Keratinocyte (primary cell): Measurements from ENCODE around the gene OXNAD1.

Experiments
- EZH2 ChIP-seq: IDR thresholded peaks from one replicate; pipeline ENCODE4 v1.6.1; 2012; ENCODE audit warnings: inconsistent platforms, mild to moderate bottlenecking, low read length, moderate library complexity
- TF ChIP-seq, protein P1 (sequence below), 3 experiments: IDR thresholded peaks in 1 of 3; conservative IDR thresholded peaks in 1 of 3; optimal IDR thresholded peaks in 1 of 3; 2 replicates in 2 of 3; 3 replicates in 1 of 3; pipeline versions ENCODE3 to v1.5.1; 2011; ENCODE audit warnings: low read length in 3 of 3, mild to moderate bottlenecking in 3 of 3, moderate library complexity in 2 of 3, control low read depth in 1 of 3, inconsistent platforms in 1 of 3; ENCODE audit not compliant: insufficient read depth in 2 of 3; ENCODE audit errors: extremely low read depth in 1 of 3

DNA sequence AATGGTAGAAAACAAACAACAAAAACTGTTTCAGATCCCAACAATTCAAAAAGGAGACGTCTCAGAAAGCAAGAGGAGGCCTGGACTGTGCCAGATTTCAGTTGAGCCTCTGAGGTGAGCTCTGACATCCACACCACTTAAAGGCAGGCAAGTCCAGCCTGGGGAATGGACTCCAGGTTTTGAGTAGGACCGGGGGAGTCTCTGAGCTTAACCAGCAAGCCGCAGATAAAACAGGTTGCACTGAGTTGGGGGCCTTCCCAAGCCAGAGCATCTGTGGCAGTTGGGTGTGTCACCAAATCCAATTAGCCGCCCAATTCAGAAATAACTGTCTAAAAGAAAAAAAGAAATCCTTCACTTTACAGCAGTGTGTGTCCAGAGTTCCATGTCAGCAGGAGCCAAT is 54.7 kb downstream of the OXNAD1 start:
- TF ChIP-seq, protein P1, sequence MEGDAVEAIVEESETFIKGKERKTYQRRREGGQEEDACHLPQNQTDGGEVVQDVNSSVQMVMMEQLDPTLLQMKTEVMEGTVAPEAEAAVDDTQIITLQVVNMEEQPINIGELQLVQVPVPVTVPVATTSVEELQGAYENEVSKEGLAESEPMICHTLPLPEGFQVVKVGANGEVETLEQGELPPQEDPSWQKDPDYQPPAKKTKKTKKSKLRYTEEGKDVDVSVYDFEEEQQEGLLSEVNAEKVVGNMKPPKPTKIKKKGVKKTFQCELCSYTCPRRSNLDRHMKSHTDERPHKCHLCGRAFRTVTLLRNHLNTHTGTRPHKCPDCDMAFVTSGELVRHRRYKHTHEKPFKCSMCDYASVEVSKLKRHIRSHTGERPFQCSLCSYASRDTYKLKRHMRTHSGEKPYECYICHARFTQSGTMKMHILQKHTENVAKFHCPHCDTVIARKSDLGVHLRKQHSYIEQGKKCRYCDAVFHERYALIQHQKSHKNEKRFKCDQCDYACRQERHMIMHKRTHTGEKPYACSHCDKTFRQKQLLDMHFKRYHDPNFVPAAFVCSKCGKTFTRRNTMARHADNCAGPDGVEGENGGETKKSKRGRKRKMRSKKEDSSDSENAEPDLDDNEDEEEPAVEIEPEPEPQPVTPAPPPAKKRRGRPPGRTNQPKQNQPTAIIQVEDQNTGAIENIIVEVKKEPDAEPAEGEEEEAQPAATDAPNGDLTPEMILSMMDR (optimal IDR thresholded peaks at IDR 0.05 in 1 of 3, IDR thresholded peaks at IDR 0.05 in 1 of 3, conservative IDR thresholded peaks at IDR 0.05 in 1 of 3; ENCODE audit: extremely low read depth in 1 of 3, insufficient read depth in 2 of 3, low read length in 3 of 3) = no peak
- no peak for TF ChIP-seq EZH2
